Hematopoietic multipotent progenitor cell treated with erythropoietin and hydrocortisone succinate and interleukin-3 and kit ligand, for 17 days (in vitro differentiated cells): ENCODE measurements around the gene RAB4B.
"Not testable (repeated sequence)": the region's sequence is repeated elsewhere in the genome, so short reads cannot be mapped to it uniquely, and the experiment has no call there.

ENCODE experiments used
- DNase-seq: peaks from one replicate; pipeline ENCODE4 v3.0.0-alpha.2; 2015; ENCODE audit warnings: low spot score

The RAB4B gene

GRCh38 chr19:40822704-40823553 lies 44.9 kb downstream of the RAB4B start:
- DNase-seq, result peak; percentile 8

- DNase-seq, result not testable (repeated sequence)
Measured at GRCh38 chr19:40824916-40825315, 46.9 kb downstream of the RAB4B start.

GRCh38 chr19:40825460-40826095 lies 47.5 kb downstream of the RAB4B start:
- DNase-seq, result not testable (repeated sequence)

- DNase-seq, result not testable (repeated sequence)
Measured at GRCh38 chr19:40826312-40826698, 48.3 kb downstream of the RAB4B start.

- DNase-seq, result not testable (repeated sequence)
Measured at GRCh38 chr19:40826699-40827385, 48.8 kb downstream of the RAB4B start.

GRCh38 chr19:40827386-40828247 lies 49.6 kb downstream of the RAB4B start:
- DNase-seq, result no peak

GRCh38 chr19:40829205-40829604 lies 51.2 kb downstream of the RAB4B start:
- no peak for DNase-seq

GRCh38 chr19:40830741-40831140 lies 52.7 kb downstream of the RAB4B start:
- DNase-seq, result not testable (repeated sequence)

- no peak for DNase-seq
Measured at GRCh38 chr19:40831502-40832430, 53.7 kb downstream of the RAB4B start.

- not testable (repeated sequence) for DNase-seq
Measured at GRCh38 chr19:40832431-40832790, 54.4 kb downstream of the RAB4B start.

GRCh38 chr19:40833728-40834533 lies 55.9 kb downstream of the RAB4B start:
- not testable (repeated sequence) for DNase-seq

GRCh38 chr19:40836754-40837429 lies 58.8 kb downstream of the RAB4B start:
- no peak for DNase-seq

- DNase-seq, result not testable (repeated sequence)
Measured at GRCh38 chr19:40838477-40838876, 60.4 kb downstream of the RAB4B start.

GRCh38 chr19:40842012-40842411 lies 64.0 kb downstream of the RAB4B start:
- DNase-seq, result not testable (repeated sequence)

- DNase-seq, result not testable (repeated sequence)
Measured at GRCh38 chr19:40842997-40843652, 65.1 kb downstream of the RAB4B start.

GRCh38 chr19:40843653-40844052 lies 65.6 kb downstream of the RAB4B start:
- DNase-seq, result not testable (repeated sequence)
